Epidermal melanocyte (primary cell): ENCODE data around the gene SLC23A2.
A peak's percentile ranks its signal among the peaks of the same experiment; 100 is the strongest.
"Not testable (repeated sequence)": the region's sequence is repeated elsewhere in the genome, so short reads cannot be mapped to it uniquely, and the experiment has no call there.

Experiments
- DNase-seq: peaks from one replicate; pipeline ENCODE4 v3.0.0; 2011; ENCODE audit warnings: low spot score; ENCODE audit not compliant: insufficient read length

SLC23A2 gene

GRCh38 chr20:5008759-5009158 is 7.4 kb upstream of the SLC23A2 start:
- no peak for DNase-seq

GRCh38 chr20:5005326-5005725 is 4.0 kb upstream of the SLC23A2 start:
- no peak for DNase-seq

DNA sequence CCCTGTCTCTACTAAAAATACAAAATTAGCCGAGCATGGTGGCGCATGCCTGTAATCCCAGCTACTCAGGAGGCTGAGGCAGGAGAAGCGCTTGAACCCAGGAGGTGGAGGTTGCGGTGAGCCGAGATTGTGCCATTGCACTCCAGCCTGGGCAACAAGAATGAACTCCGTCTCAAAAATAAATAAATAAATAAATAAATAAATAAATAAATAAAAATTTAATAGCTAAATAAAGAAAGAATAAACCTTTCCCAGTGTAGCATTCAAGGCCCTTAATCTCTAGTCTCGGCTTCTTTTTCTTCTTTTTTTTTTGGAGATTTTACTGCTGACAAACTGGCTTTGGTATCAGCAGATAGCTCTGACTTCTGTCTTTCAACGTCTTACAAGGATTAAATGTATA is 3.5 kb upstream of the SLC23A2 start:
- not testable (repeated sequence) for DNase-seq

DNA sequence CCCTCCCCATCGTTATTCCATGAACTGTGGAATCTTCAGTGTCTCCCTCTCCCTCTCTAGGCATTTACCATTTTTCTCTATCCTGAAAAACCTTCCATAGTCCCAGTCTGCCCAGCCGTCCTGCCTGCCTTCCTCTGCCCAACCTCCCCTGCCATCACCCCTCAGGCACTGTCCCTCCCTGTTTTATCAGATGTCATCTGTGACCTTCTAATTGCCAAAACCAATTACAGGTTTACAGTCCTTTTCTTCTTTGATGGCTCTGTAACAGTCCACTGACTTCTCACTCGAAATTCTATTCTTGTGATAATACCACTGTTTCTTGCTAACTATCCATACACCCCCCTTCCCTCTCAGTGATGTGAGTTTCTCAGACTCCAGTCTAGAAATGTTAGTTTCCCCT is 2.3 kb upstream of the SLC23A2 start:
- no peak for DNase-seq

GRCh38 chr20:5002077-5002413 is 735 bp upstream of the SLC23A2 start:
- no peak for DNase-seq

GRCh38 chr20:5000263-5001173 is 792 bp downstream of the SLC23A2 start:
- peak; percentile 74 for DNase-seq

DNA sequence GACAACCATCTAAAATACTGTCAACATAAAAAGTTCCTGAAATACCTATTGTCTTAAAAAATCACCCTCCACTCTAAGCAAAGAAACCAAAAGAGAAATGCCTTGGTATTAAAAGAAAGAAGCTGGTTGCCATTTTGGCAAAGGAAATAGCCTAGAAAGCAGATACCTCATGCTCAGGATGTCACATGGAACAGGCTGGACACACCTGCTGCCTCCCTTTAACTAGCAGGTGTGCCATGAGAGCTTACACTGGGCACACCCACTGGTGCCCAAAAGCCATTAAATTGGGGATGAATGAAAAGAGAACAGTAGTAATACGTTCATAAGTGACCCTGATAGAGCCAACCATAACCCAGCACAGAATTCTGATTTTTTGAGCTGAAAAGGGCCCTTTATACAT is 1.5 kb downstream of the SLC23A2 start:
- no peak for DNase-seq

GRCh38 chr20:4998160-4998651 is 3.1 kb downstream of the SLC23A2 start:
- DNase-seq, result no peak

DNA sequence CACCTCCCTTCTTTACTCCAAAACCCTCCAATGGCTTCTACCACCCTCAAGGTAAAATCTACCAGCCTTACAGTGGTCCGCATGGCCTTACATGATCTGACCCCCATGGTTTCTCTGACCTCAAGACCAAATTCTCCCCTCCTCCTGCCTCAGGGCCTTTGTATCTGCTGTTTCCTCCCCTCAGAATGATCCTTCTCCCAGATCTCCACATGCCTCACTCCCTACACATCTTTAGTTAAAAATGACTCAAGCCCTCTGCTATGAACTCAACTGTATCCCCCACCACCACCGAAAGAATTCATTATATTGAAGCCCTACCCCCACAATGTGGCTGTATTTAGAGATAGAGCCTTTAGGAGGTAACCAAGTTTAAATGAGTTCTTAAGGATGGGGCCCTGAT is 4.1 kb downstream of the SLC23A2 start:
- DNase-seq, result no peak

DNA sequence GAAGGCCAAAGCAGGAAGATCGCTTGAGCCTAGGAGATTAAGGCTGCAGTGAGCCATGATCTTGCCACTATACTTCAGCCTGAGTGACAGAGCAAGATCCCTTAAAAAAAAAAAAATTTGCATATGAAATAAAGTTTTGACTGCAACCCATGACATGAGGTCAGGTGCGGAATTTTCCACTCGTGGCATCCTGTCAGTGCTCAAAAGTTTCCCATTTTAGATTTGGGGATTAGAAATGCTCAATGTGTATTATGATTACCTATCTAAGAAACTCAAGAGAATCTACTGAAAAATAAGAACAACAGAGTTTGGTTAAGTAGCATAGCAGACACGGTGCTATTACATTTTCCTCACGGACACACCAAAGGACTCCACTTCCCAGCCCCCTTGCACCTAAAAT is 11.7 kb downstream of the SLC23A2 start:
- no peak for DNase-seq

- no peak for DNase-seq
Measured at GRCh38 chr20:4987130-4987529, 14.2 kb downstream of the SLC23A2 start.

DNA sequence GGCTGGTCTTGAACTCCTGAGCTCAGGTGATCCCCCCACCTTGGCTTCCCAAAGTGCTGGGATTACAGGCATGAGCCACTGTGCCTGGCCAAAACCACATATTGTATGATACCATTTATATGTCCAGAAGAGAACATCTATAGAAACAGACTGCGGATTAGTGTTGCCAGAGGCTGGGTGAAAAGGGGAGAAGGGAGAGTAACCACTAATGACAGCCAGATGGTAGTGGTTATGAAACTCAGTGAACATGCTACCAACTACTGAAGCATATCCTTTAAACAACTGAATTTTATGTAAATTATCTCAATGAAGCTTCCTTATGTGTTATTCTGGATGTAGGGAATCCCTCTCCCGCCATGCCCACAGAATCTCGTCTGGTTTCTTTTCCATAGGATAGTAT is 15.7 kb downstream of the SLC23A2 start:
- no peak for DNase-seq

GRCh38 chr20:4982281-4982680 is 19.0 kb downstream of the SLC23A2 start:
- no peak for DNase-seq

DNA sequence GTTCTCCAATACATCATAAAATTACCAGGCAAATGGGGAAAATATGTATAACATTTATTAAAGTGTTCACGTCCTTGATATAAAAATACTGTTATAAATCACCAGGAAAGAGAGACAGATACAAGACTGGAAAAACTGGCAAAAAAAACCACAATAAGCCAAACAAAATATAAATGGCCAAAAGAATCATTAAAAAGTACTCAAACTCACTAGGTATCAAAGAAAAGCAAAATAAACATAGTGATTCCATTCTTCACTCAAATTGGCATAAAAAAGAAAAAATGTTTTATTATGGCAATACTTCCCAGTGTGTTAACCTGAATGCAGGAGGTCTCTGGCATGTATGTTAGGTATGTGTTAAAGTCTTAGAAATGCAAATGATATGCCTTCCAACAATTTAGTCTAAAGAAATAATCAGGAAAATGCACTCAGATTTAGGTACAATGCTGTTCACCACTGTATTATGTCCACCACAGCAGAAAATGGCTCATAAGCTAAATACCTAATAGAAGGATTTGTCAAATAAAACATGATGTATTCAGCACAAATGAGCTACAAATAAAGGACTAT is 21.4 kb downstream of the SLC23A2 start:
- no peak for DNase-seq

- DNase-seq, result peak; percentile 46
Measured at GRCh38 chr20:4978050-4978918, 23.0 kb downstream of the SLC23A2 start.

DNA sequence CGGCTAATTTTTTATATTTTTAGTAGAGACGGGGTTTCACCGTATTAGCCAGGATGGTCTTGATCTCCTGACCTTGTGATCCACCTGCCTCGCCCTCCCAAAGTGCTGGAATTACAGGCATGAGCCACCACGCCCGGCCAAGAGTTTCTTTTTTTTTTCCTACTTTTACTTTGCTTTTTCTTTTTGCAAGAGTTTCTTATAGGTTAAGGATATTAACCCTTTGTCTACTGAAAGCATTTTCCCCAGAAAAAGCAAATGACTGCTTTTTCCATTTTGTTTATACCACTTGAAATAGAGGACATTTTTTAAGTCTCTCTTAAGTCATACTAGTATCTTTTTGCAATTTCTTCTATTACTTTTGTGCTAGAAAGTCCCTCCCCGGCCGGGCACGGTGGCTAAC is 25.3 kb downstream of the SLC23A2 start:
- not testable (repeated sequence) for DNase-seq

DNA sequence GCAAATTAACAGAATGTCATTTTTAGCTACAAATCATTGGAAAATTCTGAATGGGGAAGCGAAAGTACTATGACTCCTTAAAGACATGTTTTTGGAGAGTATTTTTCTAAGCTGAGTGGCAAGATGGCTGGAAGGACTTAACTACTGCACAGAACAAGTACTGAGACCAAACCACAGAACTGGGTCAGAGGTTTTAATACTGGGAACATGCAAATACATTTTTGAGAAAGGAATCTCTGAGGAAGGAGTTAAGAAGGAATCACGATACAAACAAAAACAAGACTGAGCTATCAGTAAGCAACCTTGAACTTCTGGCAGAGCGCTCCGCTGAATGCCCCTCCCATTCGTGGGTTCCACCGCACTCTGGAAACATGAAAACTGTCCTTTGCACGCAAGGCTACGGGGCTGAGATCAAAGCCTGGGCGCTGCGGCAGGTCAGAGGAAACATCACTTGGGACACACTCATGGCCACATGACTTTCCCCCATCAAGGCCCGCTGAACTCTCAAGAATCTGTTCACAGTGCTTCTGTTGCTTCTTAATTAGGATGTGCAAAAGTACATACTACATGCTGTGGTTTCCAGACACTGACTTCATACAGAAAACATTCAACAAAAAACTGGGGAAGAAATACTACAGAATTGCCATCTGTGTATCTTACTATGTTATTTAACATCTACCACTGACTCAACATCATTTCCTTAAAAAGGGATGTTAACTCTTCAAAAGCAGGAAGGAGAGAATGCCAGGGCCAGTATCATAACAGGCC is 27.8 kb downstream of the SLC23A2 start:
- DNase-seq, result peak; percentile 29

DNA sequence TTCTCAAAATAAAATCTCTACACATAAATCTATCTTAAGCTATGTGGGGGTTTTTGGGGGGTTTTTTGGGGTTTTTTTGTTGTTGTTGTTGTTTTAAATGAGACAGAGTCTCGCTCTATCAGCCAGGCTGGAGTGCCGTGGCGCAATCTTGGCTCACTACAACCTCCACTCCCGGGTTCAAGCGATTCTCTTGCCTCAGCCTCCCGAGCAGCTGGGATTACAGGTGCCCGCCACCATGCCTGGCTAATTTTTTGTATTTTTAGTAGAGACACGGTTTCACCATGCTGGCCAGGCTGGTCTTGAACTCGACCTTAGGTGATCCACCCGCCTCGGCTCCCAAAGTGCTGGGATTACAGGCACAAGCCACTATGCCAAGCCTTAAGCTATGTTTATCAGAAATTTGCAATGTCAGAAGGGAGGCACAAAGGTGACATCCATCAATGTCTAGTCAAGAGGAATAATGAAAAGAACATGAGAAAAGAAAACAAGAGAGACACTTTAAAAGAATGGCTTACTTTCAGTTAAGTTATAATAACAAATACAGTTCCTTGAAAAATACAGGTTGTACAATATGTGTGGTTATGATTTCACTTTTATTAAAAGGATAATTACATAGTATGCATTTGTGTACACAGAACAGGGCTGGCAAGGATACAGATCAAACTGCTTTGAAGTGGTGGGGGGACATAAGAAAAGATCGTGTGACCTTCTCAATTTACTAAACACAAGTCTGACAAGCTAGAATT is 28.6 kb downstream of the SLC23A2 start:
- no peak for DNase-seq

GRCh38 chr20:4971064-4971463 is 30.2 kb downstream of the SLC23A2 start:
- no peak for DNase-seq

DNA sequence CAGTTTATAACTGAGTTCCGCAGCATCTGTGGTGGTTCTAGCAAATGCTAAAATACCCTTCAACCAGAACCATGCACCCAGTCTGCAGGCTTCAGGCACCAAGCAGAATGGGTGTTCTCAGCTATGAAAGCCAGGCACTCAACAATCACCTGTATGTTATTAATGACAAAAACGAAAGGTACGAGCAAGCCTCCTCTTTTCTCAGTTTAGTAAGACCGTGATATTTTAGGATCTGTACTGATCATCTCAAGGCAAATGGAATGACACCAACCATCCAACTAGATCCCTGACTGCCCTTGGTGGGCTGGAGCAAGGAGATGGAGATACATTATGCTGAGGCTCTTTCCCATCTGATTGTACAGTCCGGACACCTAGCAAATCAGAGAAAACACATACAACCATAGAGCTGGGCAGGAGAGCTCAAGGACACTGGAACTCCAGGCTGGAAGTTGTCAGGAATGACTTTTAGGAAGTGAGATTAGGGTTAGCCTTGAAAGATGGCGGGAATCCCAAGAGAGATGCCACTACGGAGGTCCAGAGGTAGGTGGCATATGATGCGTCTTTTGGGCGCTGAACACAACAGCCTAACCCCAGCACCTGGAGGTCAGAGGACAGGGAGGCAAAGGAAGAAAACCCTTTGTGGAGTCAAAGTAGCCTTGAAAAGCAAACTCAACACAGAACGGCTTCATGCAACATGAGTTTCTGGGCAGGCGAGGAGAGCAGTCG is 33.4 kb downstream of the SLC23A2 start:
- no peak for DNase-seq
